DND-41 (cell line): ENCODE measurements around the gene AFAP1L1.

ENCODE experiments used
- EZH2 ChIP-seq: IDR thresholded peaks from 3 replicates; pipeline ENCODE4 v1.6.1; 2012; ENCODE audit warnings: borderline replicate concordance, low read depth, mild to moderate bottlenecking, moderate library complexity, low read length, inconsistent platforms; ENCODE audit not compliant: severe bottlenecking
- TF ChIP-seq, protein P1 (sequence below): IDR thresholded peaks from 2 replicates; pipeline ENCODE4 v1.5.1; 2012; ENCODE audit warnings: borderline replicate concordance, low read length, moderate library complexity, mild to moderate bottlenecking; ENCODE audit not compliant: poor library complexity, severe bottlenecking; ENCODE audit errors: extremely low read depth

DNA sequence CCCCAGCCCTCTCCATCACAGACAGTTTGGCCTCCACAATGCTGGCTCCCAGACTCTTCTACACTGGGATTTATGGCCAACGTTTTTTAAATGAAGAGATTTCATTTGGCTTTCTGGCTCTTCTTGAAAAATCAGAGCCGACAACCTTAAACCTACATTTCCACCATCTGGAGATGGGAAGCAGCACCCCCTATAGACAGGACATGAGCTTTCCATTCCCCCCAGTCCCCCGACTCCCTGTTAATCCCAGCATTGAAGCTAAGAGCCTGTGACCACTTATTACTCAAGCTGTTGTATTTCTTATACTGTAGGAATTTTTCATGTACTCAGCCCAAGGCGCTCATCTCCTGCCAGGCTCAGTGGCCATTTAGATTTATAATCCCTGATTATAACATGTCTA is 34.0 kb upstream of the AFAP1L1 start:
- TF ChIP-seq, protein P1, sequence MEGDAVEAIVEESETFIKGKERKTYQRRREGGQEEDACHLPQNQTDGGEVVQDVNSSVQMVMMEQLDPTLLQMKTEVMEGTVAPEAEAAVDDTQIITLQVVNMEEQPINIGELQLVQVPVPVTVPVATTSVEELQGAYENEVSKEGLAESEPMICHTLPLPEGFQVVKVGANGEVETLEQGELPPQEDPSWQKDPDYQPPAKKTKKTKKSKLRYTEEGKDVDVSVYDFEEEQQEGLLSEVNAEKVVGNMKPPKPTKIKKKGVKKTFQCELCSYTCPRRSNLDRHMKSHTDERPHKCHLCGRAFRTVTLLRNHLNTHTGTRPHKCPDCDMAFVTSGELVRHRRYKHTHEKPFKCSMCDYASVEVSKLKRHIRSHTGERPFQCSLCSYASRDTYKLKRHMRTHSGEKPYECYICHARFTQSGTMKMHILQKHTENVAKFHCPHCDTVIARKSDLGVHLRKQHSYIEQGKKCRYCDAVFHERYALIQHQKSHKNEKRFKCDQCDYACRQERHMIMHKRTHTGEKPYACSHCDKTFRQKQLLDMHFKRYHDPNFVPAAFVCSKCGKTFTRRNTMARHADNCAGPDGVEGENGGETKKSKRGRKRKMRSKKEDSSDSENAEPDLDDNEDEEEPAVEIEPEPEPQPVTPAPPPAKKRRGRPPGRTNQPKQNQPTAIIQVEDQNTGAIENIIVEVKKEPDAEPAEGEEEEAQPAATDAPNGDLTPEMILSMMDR: no peak
- TF ChIP-seq EZH2: no peak
